Uterus (tissue), 4 donors: ENCODE results near the gene TSPAN19. TPM values are rescaled to one million over a fixed set of nuclear protein-coding genes. Genes with fewer than 3 reads are reported as not detected.

Source experiments
- DNase-seq, 2 donors: peaks; one replicate each; pipeline ENCODE4 v3.0.0-alpha.2; 2019 to 2020
- H3K27ac ChIP-seq, 2 donors: fragments of 200-600 bp; sonication (generic); 1 replicate in 1 of 2; 2 replicates in 1 of 2; pipeline ENCODE4 v1.5.1; 2016 to 2018
- H3K27me3 ChIP-seq, 2 donors: fragments of 200-600 bp; sonication (generic); one replicate each; pipeline ENCODE4 v1.5.1; 2018 to 2019; ENCODE audit warnings: control low read depth in 1 of 2
- H3K36me3 ChIP-seq, 2 donors: fragments of 200-600 bp; sonication (generic); one replicate each; pipeline ENCODE4 v1.5.1; 2019; ENCODE audit warnings: control low read depth in 1 of 2
- H3K4me1 ChIP-seq, 2 donors: fragments of 200-600 bp; sonication (generic); one replicate each; pipeline ENCODE4 v1.5.1; 2018 to 2019; ENCODE audit warnings: control low read depth in 1 of 2
- H3K4me3 ChIP-seq, 2 donors: fragments of 200-600 bp; sonication (generic); 1 replicate in 1 of 2; 2 replicates in 1 of 2; pipeline ENCODE4 v1.5.1; 2018 to 2019; ENCODE audit warnings: mild to moderate bottlenecking in 1 of 2
- H3K9me3 ChIP-seq, 2 donors: fragments of 200-600 bp; sonication (generic); one replicate each; pipeline ENCODE4 v1.5.1; 2019; ENCODE audit warnings: control low read depth in 1 of 2
- CTCF ChIP-seq, 4 experiments: fragments of 200-600 bp in 2 of 4; fragments of 450-650 bp in 2 of 4; sonication (generic) in 2 of 4; IDR thresholded peaks; one replicate each; pipeline ENCODE4 v1.5.1; 2016 to 2019; ENCODE audit warnings: antibody characterized with exemption in 4 of 4, mild to moderate bottlenecking in 2 of 4, moderate library complexity in 1 of 4
- POLR2A ChIP-seq, 2 donors: fragments of 450-650 bp; IDR thresholded peaks; one replicate each; pipeline ENCODE4 v1.6.1; 2016; ENCODE audit warnings: antibody characterized with exemption in 2 of 2, mild to moderate bottlenecking in 1 of 2, moderate library complexity in 1 of 2
- intact Hi-C: fragments of 100-400 bp; cut with DNase I; formaldehyde crosslinking; loops from one replicate; pipeline ENCODE4 v1.15.1; 2023; ENCODE audit warnings: low total_unique reads
- total RNA-seq, 4 donors: library from RNA; depleted of rRNA in 3 of 4; stranded (reverse); fragments of >200 nt in 3 of 4; gene quantifications; one replicate each; pipeline versions ENCODE4 v1.1.0 to v1.2.4, GENCODE V29; 2014 to 2023
- donor health status: DM: yes; HTN: yes; CAD: no.

TSPAN19 gene
- total RNA-seq, 4 donors from 2014 or later: under 0.01 to 0.59 TPM; not detected in 2

GRCh38 chr12:84995641-84996040 is 40.4 kb downstream of the TSPAN19 start:
- H3K9me3 ChIP-seq: no peaks in the 10 kb centered on the region
- DNase-seq: no peak
- H3K27ac ChIP-seq: no peak overlapping the region
- intact Hi-C loops: no loop called here
- H3K4me3 ChIP-seq: no peak overlapping the region
- H3K27me3 ChIP-seq: no peaks in the 10 kb centered on the region
- no peaks in the 10 kb centered on the region for H3K36me3 ChIP-seq
- no peaks in the 10 kb centered on the region for H3K4me1 ChIP-seq
- TF ChIP-seq CTCF (IDR thresholded peaks at IDR 0.05) (no peak), POLR2A (IDR thresholded peaks at IDR 0.05) (no peak)

- no peak overlapping the region for H3K27ac ChIP-seq
- H3K27me3 ChIP-seq: no peaks in the 10 kb centered on the region
- intact Hi-C loops: no loop called here
- no peaks in the 10 kb centered on the region for H3K4me1 ChIP-seq
- no peaks in the 10 kb centered on the region for H3K36me3 ChIP-seq
- no peak for DNase-seq
- no peak overlapping the region for H3K4me3 ChIP-seq
- no peaks in the 10 kb centered on the region for H3K9me3 ChIP-seq
- TF ChIP-seq POLR2A (IDR thresholded peaks at IDR 0.05) (no peak), CTCF (IDR thresholded peaks at IDR 0.05) (no peak)
Measured at GRCh38 chr12:84994426-84994825, 41.7 kb downstream of the TSPAN19 start.

- H3K4me1 ChIP-seq: no peaks in the 10 kb centered on the region
- H3K4me3 ChIP-seq: no peak overlapping the region
- no peak overlapping the region for H3K27ac ChIP-seq
- H3K9me3 ChIP-seq: no peaks in the 10 kb centered on the region
- H3K27me3 ChIP-seq: no peaks in the 10 kb centered on the region
- H3K36me3 ChIP-seq: no peaks in the 10 kb centered on the region
- intact Hi-C loops: no loop called here
- no peak for TF ChIP-seq CTCF (IDR thresholded peaks at IDR 0.05)
- no peak for TF ChIP-seq POLR2A (IDR thresholded peaks at IDR 0.05)
- no peak for DNase-seq
Measured at GRCh38 chr12:84986586-84986985, 49.5 kb downstream of the TSPAN19 start.

GRCh38 chr12:84986117-84986516 is 50.0 kb downstream of the TSPAN19 start:
- H3K9me3 ChIP-seq: no peaks in the 10 kb centered on the region
- no peak for DNase-seq
- no peaks in the 10 kb centered on the region for H3K36me3 ChIP-seq
- H3K27me3 ChIP-seq: no peaks in the 10 kb centered on the region
- H3K4me3 ChIP-seq: no peak overlapping the region
- TF ChIP-seq CTCF (IDR thresholded peaks at IDR 0.05) (no peak), POLR2A (IDR thresholded peaks at IDR 0.05) (no peak)
- intact Hi-C loops: no loop called here
- no peaks in the 10 kb centered on the region for H3K4me1 ChIP-seq
- H3K27ac ChIP-seq: no peak overlapping the region

GRCh38 chr12:84983289-84983688 is 52.8 kb downstream of the TSPAN19 start:
- intact Hi-C loops: no loop called here
- no peaks in the 10 kb centered on the region for H3K27me3 ChIP-seq

More at GRCh38 chr12:84983289-84983688, 52.8 kb downstream of the TSPAN19 start:
- TF ChIP-seq CTCF (IDR thresholded peaks at IDR 0.05) (no peak), POLR2A (IDR thresholded peaks at IDR 0.05) (no peak)
- DNase-seq: no peak
- Histone ChIP-seq H3K9me3 (no peaks in the 10 kb centered on the region), H3K4me1 (no peaks in the 10 kb centered on the region), H3K36me3 (no peaks in the 10 kb centered on the region), H3K27ac (no peak overlapping the region), H3K4me3 (no peak overlapping the region)
